ENCODE measurements around the gene MAP3K13. TPM values are rescaled to one million over a fixed set of nuclear protein-coding genes. Genes with fewer than 3 reads are reported as not detected.

Gene MAP3K13
- total RNA-seq, 1 donor = 21.9 TPM

- H3K4me3 ChIP-seq (ENCODE audit: low read depth, low read length) = no peak overlapping the region
- no peak for DNase-seq (ENCODE audit: low read depth)
- TF ChIP-seq CTCF (IDR thresholded peaks at IDR 0.05; ENCODE audit: insufficient read depth, low read length) = no peak
Observed at GRCh38 chr3:185403002-185403401, 40.1 kb downstream of the MAP3K13 start.

GRCh38 chr3:185405243-185405642 is 42.3 kb downstream of the MAP3K13 start:
- no peak for DNase-seq (ENCODE audit: low read depth)
- TF ChIP-seq CTCF (IDR thresholded peaks at IDR 0.05; ENCODE audit: insufficient read depth, low read length) = no peak
- H3K4me3 ChIP-seq (ENCODE audit: low read depth, low read length) = no peak overlapping the region

- no peak for DNase-seq (ENCODE audit: low read depth)
- no peak overlapping the region for H3K4me3 ChIP-seq (ENCODE audit: low read depth, low read length)
- no peak for TF ChIP-seq CTCF (IDR thresholded peaks at IDR 0.05; ENCODE audit: insufficient read depth, low read length)
Observed at GRCh38 chr3:185405664-185406063, 42.7 kb downstream of the MAP3K13 start.

- H3K4me3 ChIP-seq (ENCODE audit: low read depth, low read length) = no peak overlapping the region
- no peak for DNase-seq (ENCODE audit: low read depth)
- TF ChIP-seq CTCF (IDR thresholded peaks at IDR 0.05; ENCODE audit: insufficient read depth, low read length) = no peak
Observed at GRCh38 chr3:185406121-185406620, 43.2 kb downstream of the MAP3K13 start.

- no peak for TF ChIP-seq CTCF (IDR thresholded peaks at IDR 0.05; ENCODE audit: insufficient read depth, low read length)
- no peak overlapping the region for H3K4me3 ChIP-seq (ENCODE audit: low read depth, low read length)
- no peak for DNase-seq (ENCODE audit: low read depth)
Observed at GRCh38 chr3:185409957-185410356, 47.0 kb downstream of the MAP3K13 start.

- no peak for DNase-seq (ENCODE audit: low read depth)
Observed at GRCh38 chr3:185411133-185411532, 48.2 kb downstream of the MAP3K13 start.

More at GRCh38 chr3:185411133-185411532, 48.2 kb downstream of the MAP3K13 start:
- TF ChIP-seq CTCF (IDR thresholded peaks at IDR 0.05; ENCODE audit: insufficient read depth, low read length) = no peak
- H3K4me3 ChIP-seq (ENCODE audit: low read depth, low read length) = no peak overlapping the region
